PC-9 (cell line): ENCODE measurements around the gene GSTT2B.

Experiments used
- CTCF ChIP-seq: fragments of 200-600 bp; sonication (generic); conservative IDR thresholded peaks from 2 replicates; pipeline ENCODE4 v1.6.1; 2017; ENCODE audit warnings: mixed run types, antibody characterized with exemption, mild to moderate bottlenecking, moderate library complexity
- EZH2 ChIP-seq: fragments of 200-600 bp; sonication (generic); IDR thresholded peaks from 2 replicates; pipeline ENCODE4 v1.8.0; 2017; ENCODE audit warnings: antibody characterized with exemption, low read depth

GRCh38 chr22:23908587-23909205 is 52.3 kb downstream of the GSTT2B start:
- no peak for TF ChIP-seq CTCF
- TF ChIP-seq EZH2: no peak
